22Rv1 (cell line): ENCODE measurements around the gene FSD1.

Source experiments
- CTCF ChIP-seq: fragments of 450-650 bp; IDR thresholded peaks from 2 replicates; pipeline ENCODE4 v1.5.1; 2017; ENCODE audit warnings: mild to moderate bottlenecking
- ZFX ChIP-seq: fragments of 450-650 bp; IDR thresholded peaks from 2 replicates; pipeline ENCODE4 v1.6.1; 2017; ENCODE audit warnings: antibody characterized with exemption, borderline replicate concordance

- TF ChIP-seq CTCF (no peak), ZFX (no peak)
Observed at GRCh38 chr19:4345342-4346019, 41.1 kb downstream of the FSD1 start.
